IMR-90 (cell line): ENCODE data around the gene COL27A1. TPM values are rescaled to one million over a fixed set of nuclear protein-coding genes. Genes with fewer than 3 reads are reported as not detected.
A peak's percentile ranks its signal among the peaks of the same experiment; 100 is the strongest.

ENCODE experiments used
- CHD1 ChIP-seq: IDR thresholded peaks from 2 replicates; pipeline ENCODE4 v1.6.1; 2012; ENCODE audit warnings: low read depth, low read length, improper control_type of control experiment
- MXI1 ChIP-seq: IDR thresholded peaks from 2 replicates; pipeline ENCODE4 v1.6.1; 2012; ENCODE audit warnings: low read depth, mild to moderate bottlenecking, low read length, moderate library complexity, borderline replicate concordance
- NFE2L2 ChIP-seq: fragments of 150-350 bp; IDR thresholded peaks from 2 replicates; pipeline ENCODE4 v1.6.1; 2016; ENCODE audit warnings: low read depth, mild to moderate bottlenecking, low read length
- RAD21 ChIP-seq: IDR thresholded peaks from 2 replicates; pipeline ENCODE4 v1.6.1; 2012; ENCODE audit warnings: low read length, improper control_type of control experiment
- RFX5 ChIP-seq: IDR thresholded peaks from 2 replicates; pipeline ENCODE4 v1.8.0; 2012; ENCODE audit warnings: low read depth, mild to moderate bottlenecking, low read length, moderate library complexity
- polyA plus RNA-seq, 3 experiments: library from polyadenylated mRNA; depleted of rRNA; stranded (reverse); fragments of >200 nt; gene quantifications; 2 replicates each; pipeline ENCODE4 v1.2.3, GENCODE V29; 2012; ENCODE audit warnings: low replicate concordance in 1 of 3
- total RNA-seq: library from RNA; depleted of rRNA; stranded (reverse); fragments of >200 nt; gene quantifications from 2 replicates; pipeline ENCODE4 v1.2.3, GENCODE V29; 2012

The COL27A1 gene
- total and polyA plus RNA-seq, 2 of the 4 experiments (the other 2 are of a cell fraction): 3.2 to 18.3 TPM

DNA sequence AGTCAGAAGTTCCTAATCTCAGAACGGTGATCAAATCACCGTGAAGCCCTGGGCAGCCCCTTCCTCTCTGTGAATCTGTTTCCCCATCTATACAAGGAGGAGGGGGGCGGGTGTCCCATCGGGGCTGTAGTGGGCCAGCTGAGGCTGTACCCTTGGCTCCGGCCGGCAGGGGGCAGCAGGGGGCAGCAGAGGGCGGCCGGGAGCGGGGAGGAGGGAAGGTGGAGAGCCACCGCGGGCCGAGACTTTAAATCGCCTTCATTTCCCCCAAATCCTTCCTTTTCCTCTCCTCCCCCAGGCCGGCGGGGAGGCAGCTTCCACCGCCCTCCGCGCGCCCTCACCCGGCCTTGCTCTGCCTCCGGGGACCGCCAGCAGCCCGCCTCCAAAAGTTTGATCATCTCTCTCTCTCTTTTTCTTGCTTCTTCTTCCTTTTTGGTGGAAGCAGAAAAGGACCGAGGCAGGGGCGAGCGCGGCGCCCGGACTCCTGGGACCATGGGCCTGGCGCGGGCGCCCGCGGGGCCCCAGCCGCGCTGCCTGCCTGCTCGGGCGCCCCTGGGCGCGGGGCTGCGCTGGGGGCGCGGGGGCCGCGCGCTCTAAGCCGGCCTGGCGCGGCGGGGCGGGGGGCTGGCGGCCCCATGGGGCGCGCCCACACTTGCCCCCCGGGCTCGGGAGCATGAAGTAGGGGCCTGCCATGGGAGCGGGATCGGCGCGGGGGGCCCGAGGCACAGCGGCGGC lies at the start of gene COL27A1 (continued):
- no peak for TF ChIP-seq RFX5
- peak; percentile 5; the same call in 1 of the 2 replicates for TF ChIP-seq MXI1
- TF ChIP-seq NFE2L2: no peak
- peak; percentile 87 for TF ChIP-seq RAD21
- no peak for TF ChIP-seq CHD1
